ENCODE results near the gene ZCWPW1. TPM values are rescaled to one million over a fixed set of nuclear protein-coding genes. Genes with fewer than 3 reads are reported as not detected.

The ZCWPW1 gene
- total and polyA plus RNA-seq, 2 of the 8 experiments (the other 6 are each of a cell fraction or from before 2014, with no cell fraction given): 0.51 to 1.4 TPM

DNA sequence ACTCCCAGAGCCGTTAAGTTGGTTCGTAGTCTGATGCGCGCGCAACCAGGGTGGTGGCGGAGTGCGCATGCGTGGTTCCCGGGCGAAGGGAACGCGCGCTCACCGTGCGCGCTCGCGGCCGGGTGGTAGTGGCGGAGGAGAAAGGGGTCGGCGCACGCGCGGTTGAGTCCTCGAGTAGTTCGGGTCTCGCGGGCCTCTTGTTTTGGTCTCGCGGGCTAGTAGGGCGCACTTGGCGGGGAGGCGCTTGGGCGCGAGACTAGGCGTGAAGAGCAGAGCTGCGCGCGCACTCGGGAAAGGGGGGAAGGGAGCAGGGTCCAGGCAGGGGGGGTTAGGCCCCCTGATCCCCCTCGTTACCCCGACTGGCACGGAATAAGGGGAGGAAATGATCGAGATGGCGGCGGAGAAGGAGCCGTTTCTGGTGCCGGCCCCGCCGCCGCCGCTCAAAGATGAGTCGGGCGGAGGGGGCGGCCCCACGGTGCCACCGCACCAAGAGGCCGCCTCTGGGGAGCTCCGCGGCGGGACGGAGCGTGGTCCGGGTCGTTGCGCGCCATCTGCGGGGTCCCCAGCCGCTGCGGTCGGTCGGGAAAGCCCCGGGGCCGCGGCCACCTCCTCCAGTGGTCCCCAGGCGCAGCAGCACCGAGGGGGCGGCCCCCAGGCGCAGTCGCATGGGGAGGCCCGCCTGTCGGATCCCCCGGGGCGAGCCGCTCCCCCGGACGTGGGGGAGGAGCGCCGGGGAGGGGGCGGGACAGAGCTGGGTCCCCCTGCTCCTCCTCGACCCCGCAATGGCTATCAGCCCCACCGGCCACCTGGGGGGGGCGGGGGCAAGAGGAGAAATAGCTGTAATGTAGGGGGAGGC is 1.4 kb upstream of the ZCWPW1 start, which contains the start of gene MEPCE:
TSS of gene MEPCE (plus strand) at position 195 of the 856 bp plus-strand sequence. CDS start at position 383, 188 bp downstream.
- Histone ChIP-seq H3K27me3 (replicated peaks in 1 of 4; ENCODE audit: control insufficient read depth in 3 of 4, extremely low read depth in 1 of 4, insufficient read depth in 3 of 4, low read length in 3 of 4) (peaks cover 0 to 6% (median 6%) of the 10 kb centered on the region in 4 experiments; a peak in 4 of 7 replicates), H2BK15ac (ENCODE audit: low read length) (peak within 1 kb of the TSS; percentile 88; the same call in 1 of the 2 replicates), H2BK12ac (ENCODE audit: low read depth, low read length) (peak within 1 kb of the TSS; percentile 85; the same call in 1 of the 2 replicates), H3K18ac (ENCODE audit: extremely low read depth, low read length) (peak within 1 kb of the TSS; percentile 98), H3K4ac (replicated peaks; ENCODE audit: insufficient read length, low read depth, low read length) (peak within 1 kb of the TSS; percentile 97), H3K36me3 (ENCODE audit: control insufficient read depth in 2 of 4, insufficient read depth in 4 of 4, low read length in 3 of 4) (peaks cover 2 to 41% (median 18%) of the 10 kb centered on the region in 4 experiments; a peak in 6 of 8 replicates), H4K5ac (ENCODE audit: insufficient read length, low read depth, low read length) (peak within 1 kb of the TSS; percentile 97), H3K9me3 (ENCODE audit: insufficient read depth in 2 of 2, low read depth in 1 of 2, low read length in 1 of 2) (peaks cover 0 to 6% of the 10 kb centered on the region in 2 experiments; a peak in 1 of 4 replicates), H3K79me1 (ENCODE audit: low read depth, low read length) (peaks cover 2% of the 10 kb centered on the region), H2AFZ (ENCODE audit: low read length) (no peak within 1 kb of the TSS), H3K23ac (ENCODE audit: insufficient read length) (no peak within 1 kb of the TSS), H3K79me2 (ENCODE audit: control insufficient read depth in 1 of 2, insufficient read depth in 2 of 2, low read length in 2 of 2) (peaks cover 0 to 42% of the 10 kb centered on the region in 2 experiments; a peak in 3 of 4 replicates), H2BK20ac (ENCODE audit: low read length) (no peak within 1 kb of the TSS), H3K4me1 (replicated peaks in 1 of 4; ENCODE audit: control insufficient read depth in 3 of 4, insufficient read depth in 4 of 4, low read length in 3 of 4) (peaks cover 3 to 16% (median 9%) of the 10 kb centered on the region in 4 experiments), H3K9ac (replicated peaks in 1 of 4; ENCODE audit: extremely low read depth in 1 of 4, low read depth in 3 of 4, low read length in 3 of 4) (peak within 1 kb of the TSS; percentile 89 to 97 (median 94)), H3K14ac (ENCODE audit: insufficient read length) (peak within 1 kb of the TSS; percentile 44), H3K4me3 (ENCODE audit: extremely low read depth in 1 of 4, insufficient read depth in 2 of 4, low read depth in 3 of 4, low read length in 4 of 4) (peak within 1 kb of the TSS; percentile 73 to 85 (median 80)), H2BK5ac (ENCODE audit: low read depth, low read length) (peak within 1 kb of the TSS; percentile 99), H4K20me1 (replicated peaks in 1 of 2; ENCODE audit: control insufficient read depth in 1 of 2, insufficient read depth in 2 of 2, low read length in 2 of 2) (peaks cover 7 to 8% of the 10 kb centered on the region in 2 experiments), H3K27ac (ENCODE audit: low read depth, low read length) (peak within 1 kb of the TSS; percentile 96), H3K23me2 (ENCODE audit: low read depth, low read length) (peaks cover 8% of the 10 kb centered on the region; the same call in 1 of the 2 replicates), H3K4me2 (ENCODE audit: insufficient read depth in 1 of 2, low read depth in 2 of 2, low read length in 2 of 2) (peak within 1 kb of the TSS; percentile 84 to 88), H3K56ac (replicated peaks; ENCODE audit: insufficient read length, low read depth, low read length) (peak within 1 kb of the TSS; percentile 99), H4K91ac (replicated peaks; ENCODE audit: insufficient read length, low read length) (peak within 1 kb of the TSS; percentile 98), H2BK120ac (replicated peaks; ENCODE audit: low read depth, low read length) (no peak within 1 kb of the TSS), H4K8ac (ENCODE audit: extremely low read depth, insufficient read depth, low read length) (peak within 1 kb of the TSS; percentile 98), H2AK5ac (ENCODE audit: low read depth, low read length) (peak within 1 kb of the TSS; percentile 99)
- DNase-seq (ENCODE audit: low read depth in 1 of 2, low spot score in 2 of 2) (peak in 1 of 2 experiments; percentile 97), FAIRE-seq (no peak)
- CTCF ChIA-PET (ENCODE audit: partially characterized antibody): interaction anchor here (0.6 to 1.7 kb wide), 6 partner anchors 8 to 295 kb away, joined by 3 to 4 read pairs (median 3); no protein-coding TSS in a partner anchor
- POLR2A ChIA-PET (ENCODE audit: partially characterized antibody): interaction anchor here (0.5 to 4.2 kb wide), 64 partner anchors 8 to 846 kb away, joined by 3 to 81 read pairs (median 5); partner anchors contain the start of genes ACTL6B, AP4M1, FBXO24 and GAL3ST4
- WGBS, 2 experiments (ENCODE audit: extremely low coverage in 1 of 2, insufficient coverage in 1 of 2, insufficient read length in 1 of 2, insufficient replicate concordance in 2 of 2, low coverage in 1 of 2, low lambda C conversion rate in 2 of 2, missing lambda C conversion rate in 1 of 2): 0% methylated on average over 35 of the region's 95 CpGs; no CpG with 5 or more reads in 1 of the 2 experiments
- TF ChIP-seq MAX (IDR thresholded peaks at IDR 0.05) (peak; percentile 17; the same call in 1 of the 2 replicates), PHF8 (conservative IDR thresholded peaks at IDR 0.05; ENCODE audit: low read depth, low read length) (peak; percentile 37), TBP (IDR thresholded peaks at IDR 0.05; ENCODE audit: low read depth, low read length) (0 out of 2 replicates have a peak, but pooled peaks have one; percentile 21), KDM1A (IDR thresholded peaks at IDR 0.05; ENCODE audit: borderline replicate concordance, low read length) (no peak), ASH2L (IDR thresholded peaks at IDR 0.05; ENCODE audit: low read length) (peak; percentile 67), EGR1 (IDR thresholded peaks at IDR 0.05; ENCODE audit: borderline replicate concordance, low read depth, low read length) (peak; percentile 20; the same call in 1 of the 2 replicates), POLR2AphosphoS5 (IDR thresholded peaks at IDR 0.05; ENCODE audit: low read depth, low read length) (peak; percentile 69; the same call in 1 of the 2 replicates), CHD2 (IDR thresholded peaks at IDR 0.05; ENCODE audit: low read length) (peak; percentile 82), RBBP5 (IDR thresholded peaks at IDR 0.05; ENCODE audit: borderline replicate concordance, low read depth, low read length) (peak; percentile 64; the same call in 1 of the 2 replicates), SRF (IDR thresholded peaks at IDR 0.05; ENCODE audit: low read depth, low read length) (no peak)
